Activated CD4-positive, alpha-beta memory T cell treated with anti-CD3 and anti-CD28 coated beads for 36 hours (primary cell): ENCODE data around the gene MGAT5. TPM values are rescaled to one million over a fixed set of nuclear protein-coding genes. Genes with fewer than 3 reads are reported as not detected.

Source experiments
- CTCF ChIA-PET: fragments of 350-600 bp; sonication (Branson Sonifier 250); formaldehyde crosslinking; loops from one replicate; lab custom pipeline; 2021; ENCODE audit warnings: antibody characterized with exemption, inconsistent platforms; lab: Charles Lee
- POLR2A ChIA-PET: fragments of 350-600 bp; sonication (Branson Sonifier 250); formaldehyde crosslinking; loops from one replicate; lab custom pipeline; 2021; ENCODE audit warnings: antibody characterized with exemption; lab: Charles Lee
- DNase-seq: peaks from one replicate; pipeline ENCODE4 v3.0.0-alpha.2; 2020
- H3K27ac Mint-ChIP-seq: one replicate; pipeline ENCODE4 v1.8.0; 2021; ENCODE audit warnings: mixed read lengths
- H3K27me3 Mint-ChIP-seq: one replicate; pipeline ENCODE4 v1.8.0; 2021; ENCODE audit warnings: mixed read lengths
- H3K36me3 Mint-ChIP-seq: one replicate; pipeline ENCODE4 v1.8.0; 2021; ENCODE audit warnings: mixed read lengths
- H3K4me1 Mint-ChIP-seq: one replicate; pipeline ENCODE4 v1.8.0; 2021; ENCODE audit warnings: low read depth, mixed read lengths
- H3K4me3 Mint-ChIP-seq: one replicate; pipeline ENCODE4 v1.8.0; 2021; ENCODE audit warnings: mild to moderate bottlenecking, mixed read lengths
- H3K9me3 Mint-ChIP-seq: one replicate; pipeline ENCODE4 v1.8.0; 2021; ENCODE audit warnings: mixed read lengths
- intact Hi-C: fragments of 100-400 bp; cut with micrococcal nuclease; formaldehyde crosslinking; loops from one replicate; pipeline ENCODE4 v1.15.1; 2023
- total RNA-seq, 2 experiments: library from RNA; stranded (reverse); gene quantifications; one replicate each; pipeline ENCODE4 v1.2.3, GENCODE V29; 2021

Gene MGAT5
- total RNA-seq, 2 experiments from 2014 or later = 33.6 to 38.3 TPM

DNA sequence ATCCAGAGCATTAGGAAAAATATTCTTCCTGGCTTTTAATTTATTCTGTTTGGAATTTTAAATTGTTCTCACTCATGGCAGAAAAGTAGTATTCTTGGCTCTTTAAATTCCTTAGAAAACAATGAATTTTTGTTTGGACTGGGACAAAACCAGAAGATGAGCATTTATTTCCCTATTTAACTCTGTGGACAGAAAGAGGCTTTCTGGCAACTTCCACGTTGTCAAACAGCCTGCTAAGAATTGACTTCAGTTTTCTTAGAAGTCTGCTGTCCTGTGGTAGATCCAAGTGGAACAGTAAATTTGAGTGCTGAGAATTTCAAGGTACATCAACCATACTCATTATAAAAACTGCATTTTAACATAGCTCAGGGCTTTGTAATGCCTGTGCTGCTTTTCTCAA is 83.8 kb downstream of the MGAT5 start:
- Mint-ChIP-seq H3K9me3 (no peaks in the 10 kb centered on the region), H3K4me1 (peaks cover 3% of the 10 kb centered on the region), H3K36me3 (peaks cover 20% of the 10 kb centered on the region), H3K27me3 (no peaks in the 10 kb centered on the region), H3K4me3 (no peak overlapping the region), H3K27ac (no peak overlapping the region)
- POLR2A ChIA-PET = interaction anchor here (1.3 kb wide), 1 partner anchor 55 kb away, joined by 4 read pairs; no protein-coding TSS in a partner anchor
- DNase-seq = no peak
- CTCF ChIA-PET = interaction anchor here (1.4 kb wide), 1 partner anchor 93 kb away, joined by 3 read pairs; no protein-coding TSS in a partner anchor
- intact Hi-C loops = no loop called here

DNA sequence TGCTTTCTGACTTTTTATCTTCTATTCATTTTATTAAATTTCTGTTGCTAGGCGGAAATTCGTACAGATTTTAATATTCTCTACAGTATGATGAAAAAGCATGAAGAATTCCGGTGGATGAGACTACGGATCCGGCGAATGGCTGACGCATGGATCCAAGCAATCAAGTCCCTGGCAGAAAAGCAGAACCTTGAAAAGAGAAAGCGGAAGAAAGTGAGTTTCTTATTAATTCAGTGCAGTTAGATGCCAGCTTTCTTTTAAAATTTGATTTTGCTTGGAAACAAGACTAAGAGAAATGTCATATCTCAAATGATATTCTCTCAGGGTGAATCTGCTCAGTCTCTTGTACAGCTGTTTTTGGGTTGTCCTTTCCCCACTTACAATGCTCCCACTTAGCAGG is 84.3 kb downstream of the MGAT5 start:
- no peak for DNase-seq
- peaks cover 23% of the 10 kb centered on the region for H3K36me3 Mint-ChIP-seq
- H3K27me3 Mint-ChIP-seq = no peaks in the 10 kb centered on the region
- POLR2A ChIA-PET = no interaction called here
- no peak overlapping the region for H3K27ac Mint-ChIP-seq
- no peaks in the 10 kb centered on the region for H3K9me3 Mint-ChIP-seq
- intact Hi-C loops = no loop called here
- H3K4me1 Mint-ChIP-seq = peaks cover 3% of the 10 kb centered on the region
- CTCF ChIA-PET = no interaction called here
- no peak overlapping the region for H3K4me3 Mint-ChIP-seq

DNA sequence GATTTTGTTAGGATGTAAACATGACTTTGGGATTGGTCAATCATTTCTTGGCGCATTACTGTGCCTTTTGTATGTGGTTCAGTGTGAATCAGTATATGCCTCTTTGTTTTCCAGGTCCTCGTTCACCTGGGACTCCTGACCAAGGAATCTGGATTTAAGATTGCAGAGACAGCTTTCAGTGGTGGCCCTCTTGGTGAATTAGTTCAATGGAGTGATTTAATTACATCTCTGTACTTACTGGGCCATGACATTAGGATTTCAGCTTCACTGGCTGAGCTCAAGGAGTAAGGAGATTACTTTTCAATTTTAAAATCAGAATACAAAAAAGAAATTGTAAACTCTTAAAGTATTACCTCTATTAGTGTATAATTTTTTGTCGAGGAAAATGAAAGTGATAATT is 87.6 kb downstream of the MGAT5 start:
- intact Hi-C loops = no loop called here
- Mint-ChIP-seq H3K27ac (no peak overlapping the region), H3K9me3 (no peaks in the 10 kb centered on the region), H3K4me1 (no peaks in the 10 kb centered on the region), H3K36me3 (peaks cover 41% of the 10 kb centered on the region), H3K4me3 (no peak overlapping the region), H3K27me3 (no peaks in the 10 kb centered on the region)
- no peak for DNase-seq
- ChIA-PET CTCF (no interaction called here), POLR2A (no interaction called here)

DNA sequence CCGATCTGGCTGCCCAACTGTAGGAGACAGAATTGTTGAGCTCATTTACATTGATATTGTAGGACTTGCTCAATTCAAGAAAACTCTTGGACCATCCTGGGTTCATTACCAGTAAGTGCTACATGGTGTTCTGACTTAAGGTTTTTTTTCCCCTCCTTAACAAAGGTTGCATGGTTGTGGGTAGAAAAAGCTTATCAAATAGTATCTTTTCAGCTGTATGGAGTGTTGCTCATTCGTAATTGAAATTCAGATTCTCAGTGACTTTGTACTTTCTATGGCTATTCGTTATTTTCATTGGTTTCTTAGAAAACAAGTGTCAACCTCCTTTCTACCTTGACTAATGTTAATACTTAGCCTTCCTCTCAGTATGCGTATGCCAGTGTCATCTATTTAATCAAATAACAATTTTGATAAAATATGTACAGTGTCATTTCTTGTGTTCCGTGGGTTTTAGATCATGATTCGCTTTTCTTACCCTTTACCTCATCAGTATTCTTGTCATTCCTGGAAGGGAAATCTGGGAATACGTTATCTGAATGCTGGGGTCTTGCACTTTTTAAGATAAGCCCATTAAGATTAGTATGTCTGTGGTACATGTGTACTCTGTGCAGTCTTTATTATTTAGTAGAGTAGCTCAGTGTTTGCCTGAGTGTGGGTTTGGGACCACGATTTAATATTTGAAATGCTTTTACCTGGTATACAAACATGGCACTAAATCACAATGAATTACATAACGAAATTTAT is 91.3 kb downstream of the MGAT5 start:
- no peaks in the 10 kb centered on the region for H3K9me3 Mint-ChIP-seq
- CTCF ChIA-PET = interaction anchor here (1.8 kb wide), 1 partner anchor 110 kb away, joined by 3 read pairs; no protein-coding TSS in a partner anchor
- H3K4me1 Mint-ChIP-seq = no peaks in the 10 kb centered on the region
- no peaks in the 10 kb centered on the region for H3K27me3 Mint-ChIP-seq
- H3K27ac Mint-ChIP-seq = no peak overlapping the region
- H3K4me3 Mint-ChIP-seq = no peak overlapping the region
- intact Hi-C loops = no loop called here
- no peak for DNase-seq
- POLR2A ChIA-PET = no interaction called here
- peaks cover 36% of the 10 kb centered on the region for H3K36me3 Mint-ChIP-seq

DNA sequence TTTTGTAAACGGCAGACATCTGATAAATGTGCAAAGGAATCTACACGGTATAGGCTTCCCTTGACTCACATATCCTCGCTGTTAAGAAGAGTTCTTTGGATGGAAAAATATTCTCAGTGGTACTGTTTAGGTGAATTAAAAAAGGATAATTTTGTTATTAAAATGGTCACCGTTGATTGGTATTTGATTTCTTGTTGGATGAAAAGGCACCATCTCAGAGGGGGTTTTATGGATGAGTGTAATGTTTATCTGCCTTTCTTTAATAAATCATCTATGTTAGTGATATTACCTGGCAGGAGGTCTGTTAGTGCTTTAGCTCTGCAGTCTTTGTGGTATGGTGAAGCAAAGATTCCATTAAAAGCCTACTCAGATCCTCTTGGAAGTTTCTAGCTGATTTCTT is 92.3 kb downstream of the MGAT5 start:
- Mint-ChIP-seq H3K4me3 (no peak overlapping the region), H3K27ac (no peak overlapping the region), H3K4me1 (no peaks in the 10 kb centered on the region), H3K36me3 (peaks cover 45% of the 10 kb centered on the region), H3K27me3 (no peaks in the 10 kb centered on the region), H3K9me3 (no peaks in the 10 kb centered on the region)
- ChIA-PET CTCF (interaction anchor here (1.1 to 1.8 kb wide), 2 partner anchors 111 to 228 kb away, joined by 3 read pairs; no protein-coding TSS in a partner anchor), POLR2A (no interaction called here)
- intact Hi-C loops = no loop called here
- no peak for DNase-seq

DNA sequence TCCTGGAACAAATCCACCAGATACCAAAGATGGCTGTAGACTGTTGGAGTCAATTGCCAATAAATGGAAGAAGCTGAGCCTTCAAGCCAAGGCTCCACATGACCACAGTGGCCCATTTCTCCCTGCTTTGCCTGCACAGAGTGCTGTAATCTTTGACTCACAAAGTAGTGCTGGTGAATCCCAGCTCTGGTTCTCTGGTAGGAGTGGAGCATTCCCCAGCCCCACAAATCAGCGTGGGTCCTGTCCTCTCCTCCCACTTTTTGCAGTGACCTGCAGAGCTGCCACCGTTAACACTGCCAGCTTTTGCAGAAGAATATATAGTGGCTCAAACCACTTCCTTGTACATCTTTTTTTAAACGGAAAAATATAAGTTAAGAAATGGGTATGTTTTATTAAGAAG is 93.9 kb downstream of the MGAT5 start:
- no peak overlapping the region for H3K27ac Mint-ChIP-seq
- no peaks in the 10 kb centered on the region for H3K27me3 Mint-ChIP-seq
- ChIA-PET POLR2A (no interaction called here), CTCF (no interaction called here)
- H3K4me3 Mint-ChIP-seq = no peak overlapping the region
- no peak for DNase-seq
- H3K9me3 Mint-ChIP-seq = no peaks in the 10 kb centered on the region
- intact Hi-C loops = no loop called here
- H3K36me3 Mint-ChIP-seq = peaks cover 49% of the 10 kb centered on the region
- no peaks in the 10 kb centered on the region for H3K4me1 Mint-ChIP-seq

DNA sequence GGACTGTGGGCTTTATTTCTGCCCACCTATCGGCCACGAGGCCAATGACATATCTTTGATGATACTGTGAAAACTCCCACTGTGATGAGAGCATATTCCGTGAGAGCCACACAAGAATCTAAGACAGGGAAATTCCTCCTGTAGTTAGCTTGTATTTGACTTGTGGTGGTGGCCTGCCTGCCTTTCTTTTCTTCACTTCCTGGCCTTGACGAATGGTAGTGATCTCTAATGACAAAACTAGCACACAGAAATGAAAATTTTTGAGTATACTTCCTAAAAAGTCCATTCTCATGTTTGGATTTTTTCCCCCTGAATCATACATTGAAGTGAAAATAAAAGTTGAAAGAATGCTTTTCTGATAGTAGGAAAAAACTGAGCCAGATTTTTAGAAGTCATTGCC is 94.4 kb downstream of the MGAT5 start:
- no peaks in the 10 kb centered on the region for H3K4me1 Mint-ChIP-seq
- DNase-seq = no peak
- H3K4me3 Mint-ChIP-seq = no peak overlapping the region
- POLR2A ChIA-PET = no interaction called here
- no peaks in the 10 kb centered on the region for H3K27me3 Mint-ChIP-seq
- H3K27ac Mint-ChIP-seq = no peak overlapping the region
- CTCF ChIA-PET = interaction anchor here (0.9 kb wide), 1 partner anchor 226 kb away, joined by 3 read pairs; no protein-coding TSS in a partner anchor
- no peaks in the 10 kb centered on the region for H3K9me3 Mint-ChIP-seq
- intact Hi-C loops = no loop called here
- peaks cover 45% of the 10 kb centered on the region for H3K36me3 Mint-ChIP-seq

DNA sequence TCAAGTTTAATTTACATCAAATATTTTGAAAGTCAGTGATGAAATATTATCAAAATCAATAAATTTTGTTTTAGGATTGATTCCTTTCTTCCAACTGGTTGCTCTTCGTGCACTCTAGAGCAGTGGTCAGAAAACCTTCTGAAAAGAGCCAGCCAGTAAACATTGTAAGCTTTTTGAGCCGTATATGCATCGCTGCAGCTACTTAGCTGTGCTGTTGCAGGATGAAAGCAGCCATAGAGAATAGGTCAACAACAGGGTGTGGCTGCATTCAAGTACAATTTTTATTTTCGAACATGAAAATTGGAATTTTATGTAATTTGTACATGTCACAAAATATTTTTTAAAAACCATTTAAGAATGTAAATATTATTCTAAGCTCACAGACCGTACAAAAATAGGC is 94.9 kb downstream of the MGAT5 start:
- intact Hi-C loops = no loop called here
- CTCF ChIA-PET = interaction anchor here (0.8 to 0.9 kb wide), 2 partner anchors 227 to 232 kb away, joined by 3 to 4 read pairs; no protein-coding TSS in a partner anchor
- Mint-ChIP-seq H3K4me1 (no peaks in the 10 kb centered on the region), H3K9me3 (no peaks in the 10 kb centered on the region), H3K27me3 (no peaks in the 10 kb centered on the region), H3K36me3 (peaks cover 47% of the 10 kb centered on the region), H3K4me3 (no peak overlapping the region), H3K27ac (no peak overlapping the region)
- POLR2A ChIA-PET = no interaction called here
- DNase-seq = no peak

DNA sequence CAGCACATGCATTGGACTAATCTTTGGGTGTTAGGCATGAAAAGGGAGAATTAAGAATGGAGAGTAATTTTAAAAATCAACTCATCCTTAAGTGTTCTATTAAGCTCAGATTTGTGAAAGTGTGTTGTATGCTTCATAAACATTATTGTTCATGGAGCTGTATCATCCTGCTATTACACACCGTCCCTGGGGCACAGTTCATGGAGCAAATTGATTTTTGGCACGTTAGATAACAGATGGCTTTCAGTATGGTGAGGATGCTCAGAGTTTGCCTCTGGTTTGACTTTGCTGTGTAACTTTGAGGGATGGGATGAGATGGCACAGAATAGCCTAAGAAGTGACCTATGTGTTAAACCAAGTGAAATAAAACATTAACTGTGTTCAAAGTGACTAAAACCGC is 97.1 kb downstream of the MGAT5 start:
- ChIA-PET POLR2A (no interaction called here), CTCF (interaction anchor here (1.3 kb wide), 1 partner anchor 116 kb away, joined by 3 read pairs; no protein-coding TSS in a partner anchor)
- Mint-ChIP-seq H3K4me1 (no peaks in the 10 kb centered on the region), H3K27ac (no peak overlapping the region), H3K27me3 (no peaks in the 10 kb centered on the region), H3K9me3 (no peaks in the 10 kb centered on the region), H3K4me3 (no peak overlapping the region), H3K36me3 (peaks cover 34% of the 10 kb centered on the region)
- intact Hi-C loops = no loop called here
- no peak for DNase-seq

DNA sequence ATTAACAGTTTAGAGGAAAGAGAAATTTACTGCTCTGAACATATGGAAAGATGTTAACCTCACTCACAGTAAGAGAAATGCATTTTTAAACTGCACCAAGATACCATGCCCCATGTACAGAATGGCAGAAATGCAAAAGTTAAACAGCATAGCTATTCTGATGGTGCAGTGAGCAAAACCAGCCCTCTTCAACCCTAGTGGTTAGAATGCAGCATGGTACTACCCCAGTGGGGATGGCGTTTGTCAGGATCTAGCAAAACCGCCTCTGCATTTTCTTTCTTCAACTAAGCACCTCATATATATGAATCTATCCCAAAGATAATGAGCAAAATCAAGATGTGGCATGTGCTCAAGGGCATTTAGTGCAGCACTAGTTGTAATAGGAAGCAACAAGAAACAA is 98.0 kb downstream of the MGAT5 start:
- DNase-seq = no peak
- Mint-ChIP-seq H3K9me3 (no peaks in the 10 kb centered on the region), H3K4me1 (no peaks in the 10 kb centered on the region), H3K36me3 (peaks cover 33% of the 10 kb centered on the region), H3K27me3 (no peaks in the 10 kb centered on the region), H3K4me3 (no peak overlapping the region), H3K27ac (no peak overlapping the region)
- intact Hi-C loops = no loop called here
- POLR2A ChIA-PET = no interaction called here
- CTCF ChIA-PET = interaction anchor here (1.3 kb wide), 1 partner anchor 117 kb away, joined by 3 read pairs; no protein-coding TSS in a partner anchor

DNA sequence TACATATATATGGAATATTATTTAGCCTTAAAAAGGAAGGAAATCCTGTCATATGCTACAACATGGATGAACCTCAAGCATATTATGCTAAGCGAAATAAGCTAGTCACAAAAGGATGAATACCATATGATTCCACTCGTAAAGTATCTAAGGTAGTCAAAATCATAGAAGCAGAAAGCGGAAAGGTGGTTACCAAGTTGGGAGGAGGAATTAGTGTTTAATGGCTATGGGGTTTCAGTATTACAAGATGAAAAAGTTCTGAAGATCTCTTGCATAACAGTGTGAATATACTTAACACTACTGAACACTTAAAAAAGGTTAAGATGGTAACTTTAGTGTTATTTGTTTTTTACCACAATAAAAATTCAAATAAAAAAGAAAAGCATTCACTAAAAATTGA is 99.0 kb downstream of the MGAT5 start:
- Mint-ChIP-seq H3K36me3 (peaks cover 33% of the 10 kb centered on the region), H3K27ac (no peak overlapping the region), H3K4me1 (no peaks in the 10 kb centered on the region), H3K27me3 (no peaks in the 10 kb centered on the region), H3K9me3 (no peaks in the 10 kb centered on the region), H3K4me3 (no peak overlapping the region)
- ChIA-PET CTCF (no interaction called here), POLR2A (no interaction called here)
- intact Hi-C loops = no loop called here
- DNase-seq = no peak

DNA sequence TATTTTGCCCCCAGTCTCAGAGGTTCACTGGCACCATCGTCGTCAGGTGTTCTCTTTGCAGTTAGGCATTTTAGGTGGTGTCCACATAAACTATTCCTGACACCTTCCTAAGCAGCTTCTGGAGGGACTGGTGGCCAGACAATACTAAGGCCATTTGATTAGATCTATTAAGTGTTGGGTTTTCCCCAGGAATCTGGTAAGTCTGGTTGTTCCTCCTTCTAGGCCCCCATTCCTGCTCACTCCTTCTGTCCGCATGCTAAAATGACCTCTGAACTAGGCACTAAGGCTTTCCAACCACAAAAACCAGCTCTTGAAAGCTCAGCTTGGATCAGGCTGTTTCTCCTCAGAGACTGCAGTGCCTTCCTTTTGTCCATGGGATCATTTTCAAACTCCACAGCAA is 100.7 kb downstream of the MGAT5 start:
- no peak for DNase-seq
- CTCF ChIA-PET = no interaction called here
- H3K27ac Mint-ChIP-seq = no peak overlapping the region
- POLR2A ChIA-PET = no interaction called here
- no peaks in the 10 kb centered on the region for H3K4me1 Mint-ChIP-seq
- no peaks in the 10 kb centered on the region for H3K27me3 Mint-ChIP-seq
- H3K36me3 Mint-ChIP-seq = peaks cover 29% of the 10 kb centered on the region
- intact Hi-C loops = no loop called here
- H3K4me3 Mint-ChIP-seq = no peak overlapping the region
- no peaks in the 10 kb centered on the region for H3K9me3 Mint-ChIP-seq

DNA sequence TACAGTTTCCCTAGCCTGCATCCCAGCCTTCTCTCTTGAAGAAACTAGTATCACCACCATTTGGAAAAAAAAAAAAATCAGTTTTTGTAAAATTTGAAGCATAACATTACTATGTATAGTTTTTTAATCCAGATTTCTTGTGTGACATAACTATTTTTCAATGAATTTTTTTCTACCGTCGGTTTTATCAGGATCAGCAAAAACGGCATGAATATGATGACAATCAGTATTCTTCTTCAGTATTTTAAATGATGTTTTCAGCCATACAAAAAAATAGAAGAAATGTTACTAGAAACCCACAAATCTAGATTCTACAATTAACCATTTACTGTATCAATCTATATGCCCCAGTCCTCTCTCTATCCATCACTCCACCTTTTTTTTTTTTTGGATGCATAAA is 103.9 kb downstream of the MGAT5 start:
- CTCF ChIA-PET = no interaction called here
- no peaks in the 10 kb centered on the region for H3K9me3 Mint-ChIP-seq
- intact Hi-C loops = no loop called here

More for the DNA sequence above, 103.9 kb downstream of the MGAT5 start:
- Mint-ChIP-seq H3K36me3 (peaks cover 26% of the 10 kb centered on the region), H3K4me1 (no peaks in the 10 kb centered on the region), H3K27ac (no peak overlapping the region), H3K4me3 (no peak overlapping the region), H3K27me3 (no peaks in the 10 kb centered on the region)
- POLR2A ChIA-PET = interaction anchor here (0.8 kb wide), 1 partner anchor 12 kb away, joined by 3 read pairs; no protein-coding TSS in a partner anchor
- DNase-seq = no peak
